GM13976 (cell line): Measurements from ENCODE around the gene LIN28B.

Experiments used
- DNase-seq: peaks from one replicate; pipeline ENCODE4 v3.0.0; 2012; ENCODE audit warnings: low spot score
- CTCF ChIP-seq: IDR thresholded peaks from 2 replicates; pipeline ENCODE4 v1.5.1; 2012; ENCODE audit warnings: borderline replicate concordance, mild to moderate bottlenecking; ENCODE audit not compliant: insufficient read depth; ENCODE audit errors: extremely low read depth, missing control alignments, control extremely low read depth
- in situ Hi-C: fragments of 300-500 bp; cut with MboI; formaldehyde crosslinking; loops from one replicate; pipeline ENCODE4 v1.12.0; 2022; ENCODE audit warnings: low sequenced_read_pairs, mixed read lengths, inconsistent platforms; ENCODE audit not compliant: unreplicated experiment

Gene LIN28B

DNA sequence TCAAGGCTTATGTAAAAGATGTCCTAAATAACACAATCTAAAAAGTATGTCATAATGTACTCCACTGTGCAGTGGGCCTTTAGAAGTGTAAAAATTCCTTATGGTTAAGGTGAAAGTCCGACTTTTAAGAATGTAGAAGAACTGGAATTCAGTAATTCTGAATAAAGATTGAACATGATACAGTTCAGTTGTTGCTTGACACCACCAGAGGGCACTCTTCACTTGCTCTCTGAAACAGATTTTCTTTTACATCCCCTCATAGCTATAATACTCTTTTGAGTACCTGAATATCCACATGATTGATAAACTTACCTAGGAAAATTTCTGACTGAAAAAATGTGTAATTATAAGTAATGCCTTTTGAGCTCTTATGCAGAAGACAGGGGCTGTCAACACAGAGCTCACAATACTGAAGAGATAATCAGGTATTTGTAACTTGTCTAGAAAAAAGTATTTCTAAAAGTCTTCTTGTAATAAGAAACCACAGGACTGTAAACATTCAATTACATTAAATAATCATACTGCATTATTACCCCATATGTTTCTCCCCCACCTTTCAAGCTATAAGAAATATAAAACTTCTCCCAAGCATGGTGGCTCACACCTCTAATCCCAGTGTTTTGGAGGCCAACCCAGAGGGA lies 130.8 kb downstream of the LIN28B start:
- peak; percentile 49 for DNase-seq
- TF ChIP-seq CTCF = peak; percentile 79
- in situ Hi-C loops = no loop called here

- in situ Hi-C loops = loop anchor here (10.0 kb wide), 1 partner anchor 324 kb away; no protein-coding TSS in a partner anchor
- no peak for TF ChIP-seq CTCF
- DNase-seq = no peak
These were observed 134.4 kb downstream of the LIN28B start for GRCh38 chr6:105091140-105091829.

GRCh38 chr6:105094133-105094640 lies 137.3 kb downstream of the LIN28B start:
- in situ Hi-C loops = loop anchor here (10.0 kb wide), 1 partner anchor 321 kb away; no protein-coding TSS in a partner anchor
- no peak for TF ChIP-seq CTCF

DNA sequence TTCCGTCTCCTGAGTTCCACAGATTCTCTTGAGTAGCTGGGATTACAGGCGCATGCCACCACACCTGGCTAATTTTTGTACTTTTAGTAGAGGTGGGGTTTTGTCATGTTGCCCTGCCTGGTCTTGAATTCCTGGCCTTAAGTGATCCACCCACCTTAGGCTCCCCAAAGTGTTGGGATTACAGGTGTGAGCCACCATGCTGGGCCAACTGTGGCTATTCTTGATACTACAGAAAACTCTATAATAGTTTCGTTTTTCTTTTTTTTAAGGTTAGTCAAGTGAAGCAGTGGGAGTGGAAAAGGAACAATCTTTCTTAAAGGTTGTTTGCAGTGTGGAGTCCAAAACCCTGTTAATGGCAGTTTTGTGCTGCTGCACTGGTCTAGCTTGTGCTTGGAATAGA lies 138.2 kb downstream of the LIN28B start:
- in situ Hi-C loops = loop anchor here (10.0 kb wide), 1 partner anchor 320 kb away; no protein-coding TSS in a partner anchor
- TF ChIP-seq CTCF = no peak
- no peak for DNase-seq

More at GRCh38 chr6:105094133-105094640, 137.3 kb downstream of the LIN28B start:
- DNase-seq = no peak

- no peak for DNase-seq
- TF ChIP-seq CTCF = no peak
- in situ Hi-C loops = loop anchor here (10.0 kb wide), 1 partner anchor 318 kb away; no protein-coding TSS in a partner anchor
These were observed 140.4 kb downstream of the LIN28B start for GRCh38 chr6:105097288-105097687.

DNA sequence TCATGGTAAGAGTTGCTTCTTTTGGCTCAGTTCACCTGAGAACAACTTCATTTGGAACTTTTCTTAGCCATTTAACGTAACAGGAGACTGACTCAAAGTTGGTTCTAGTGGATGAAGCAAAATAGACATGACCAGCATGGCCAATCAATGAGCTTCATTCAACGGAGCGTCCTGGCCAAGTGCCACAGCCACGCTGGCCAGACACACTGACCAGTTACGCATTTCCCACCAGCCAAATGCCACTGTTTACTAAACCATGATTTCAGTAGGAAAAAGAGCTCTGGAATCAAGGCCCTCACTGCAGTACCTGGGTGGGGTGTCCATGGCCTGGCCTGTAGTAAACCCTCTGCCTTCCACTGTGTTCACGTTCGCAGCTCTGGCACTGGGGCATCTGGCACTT lies 142.5 kb downstream of the LIN28B start:
- in situ Hi-C loops = loop anchor here (10.0 kb wide), 1 partner anchor 315 kb away; no protein-coding TSS in a partner anchor
- DNase-seq = no peak
- no peak for TF ChIP-seq CTCF
